Right lobe of liver (tissue), 6 donors: ENCODE measurements around the gene SSTR3. TPM values are rescaled to one million over a fixed set of nuclear protein-coding genes. Genes with fewer than 3 reads are reported as not detected.
A peak's percentile ranks its signal among the peaks of the same experiment; 100 is the strongest.

Source experiments
- ATAC-seq, 4 donors: fragments of 200-7000 bp; cut with Tn5 transposase; one replicate each; pipeline ENCODE4 v1.9.1; 2020; ENCODE audit warnings: mild to moderate bottlenecking in 4 of 4, moderate library complexity in 4 of 4
- DNase-seq, 3 donors: peaks; one replicate each; pipeline ENCODE4 v3.0.0-alpha.2; 2020
- H3K27ac ChIP-seq, 3 donors: fragments of 200-600 bp; one replicate each; pipeline ENCODE4 v1.8.0; 2022
- H3K27me3 ChIP-seq, 2 donors: fragments of 200-600 bp; one replicate each; pipeline ENCODE4 v1.8.0; 2022
- H3K36me3 ChIP-seq, 4 donors: fragments of 200-600 bp; sonication (generic) in 1 of 4; one replicate each; pipeline versions ENCODE4 v1.5.1 to v1.8.0; 2017 to 2022; ENCODE audit warnings: control low read depth in 1 of 4
- H3K4me1 ChIP-seq, 4 donors: fragments of 200-600 bp; sonication (generic) in 1 of 4; one replicate each; pipeline versions ENCODE4 v1.5.1 to v1.8.0; 2017 to 2022; ENCODE audit warnings: control low read depth in 1 of 4
- H3K4me3 ChIP-seq, 3 donors: fragments of 200-600 bp; one replicate each; pipeline ENCODE4 v1.8.0; 2022
- H3K9me3 ChIP-seq, 4 donors: fragments of 200-600 bp; sonication (generic) in 1 of 4; one replicate each; pipeline versions ENCODE4 v1.5.1 to v1.8.0; 2017 to 2022; ENCODE audit warnings: control low read depth in 1 of 4
- CTCF ChIP-seq, 4 donors: fragments of 200-600 bp in 3 of 4; fragments of 450-650 bp in 1 of 4; IDR thresholded peaks; one replicate each; pipeline versions ENCODE4 v1.5.1 to v1.8.0; 2016 to 2022; ENCODE audit warnings: antibody characterized with exemption in 4 of 4, mild to moderate bottlenecking in 2 of 4
- POLR2A ChIP-seq: fragments of 450-650 bp; IDR thresholded peaks from one replicate; pipeline ENCODE4 v1.6.1; 2017; ENCODE audit warnings: antibody characterized with exemption, mild to moderate bottlenecking
- WGBS: methylation state at CpG from one replicate; pipeline ENCODE4 v1.1.6; 2018; ENCODE audit warnings: low coverage, low lambda C conversion rate; ENCODE audit not compliant: insufficient coverage; ENCODE audit errors: missing lambda C conversion rate; 5-methylcytosine and 5-hydroxymethylcytosine counted together
- intact Hi-C, 2 donors: fragments of 100-400 bp; cut with DNase I; formaldehyde crosslinking; loops; one replicate each; pipeline versions ENCODE4 v1.11.2 to v1.14.1; 2022
- total RNA-seq, 6 experiments: library from RNA; depleted of rRNA in 2 of 6; stranded (reverse); fragments of >200 nt in 2 of 6; fragmentation: NEBNext Ultra II Directional in 3 of 6; extraction: Animal tissue kit (Norgen Biotek cat#: 25700) in 3 of 6; gene quantifications; one replicate each; pipeline versions ENCODE4 v1.1.0 to v1.2.4, GENCODE V29; 2016 to 2023
- donor health status: DM: no; HTN: yes; CAD: no.
- donor health status: DM: no; HTN: no; CAD: no.
- donor health status: DM: no; HTN: no; CAD: no.
- donor health status: DM: no; HTN: yes; CAD: no.
- donor health status: DM: no; HTN: yes; CAD: no.

The SSTR3 gene
- total RNA-seq, 6 experiments from 2014 or later = not detected

- peak overlapping the region in 2 of 3 donors; percentile 62 to 79 for H3K27ac ChIP-seq
- no peak for ATAC-seq
- H3K9me3 ChIP-seq = no peaks in the 10 kb centered on the region
- no peaks in the 10 kb centered on the region for H3K36me3 ChIP-seq
- H3K4me1 ChIP-seq = peaks cover 0 to 21% (median 10%) of the 10 kb centered on the region in 4 donors
- peak in 1 of 3 donors; percentile 55 for DNase-seq
- no peak for TF ChIP-seq CTCF (IDR thresholded peaks at IDR 0.05)
- no peak for TF ChIP-seq POLR2A
- H3K4me3 ChIP-seq = no peak overlapping the region
- no peaks in the 10 kb centered on the region for H3K27me3 ChIP-seq
- 73% methylated on average over 8 of the region's 31 CpGs for WGBS
- intact Hi-C loops = no loop called here
These were observed 32.5 kb downstream of the SSTR3 start for GRCh38 chr22:37179622-37180420.

- ATAC-seq (peak; percentile 66 to 76 (median 70)), DNase-seq (no peak)
- WGBS = 26% methylated on average over 8 of the region's 10 CpGs
- Histone ChIP-seq H3K36me3 (no peaks in the 10 kb centered on the region), H3K9me3 (no peaks in the 10 kb centered on the region), H3K27ac (peak overlapping the region; percentile 37 to 79 (median 62)), H3K4me3 (no peak overlapping the region), H3K27me3 (no peaks in the 10 kb centered on the region), H3K4me1 (peaks cover 0 to 21% (median 10%) of the 10 kb centered on the region in 4 donors)
- TF ChIP-seq POLR2A (no peak), CTCF (IDR thresholded peaks at IDR 0.05) (no peak)
- intact Hi-C loops = no loop called here
These were observed 33.2 kb downstream of the SSTR3 start for GRCh38 chr22:37179126-37179470.

- TF ChIP-seq POLR2A (no peak), CTCF (IDR thresholded peaks at IDR 0.05) (no peak)
- H3K9me3 ChIP-seq = no peaks in the 10 kb centered on the region
- intact Hi-C loops = no loop called here
- ATAC-seq = peak; percentile 79 to 86 (median 84)
- H3K4me3 ChIP-seq = no peak overlapping the region
- H3K27ac ChIP-seq = peak overlapping the region; percentile 37 to 79 (median 62)
- no peaks in the 10 kb centered on the region for H3K36me3 ChIP-seq
- H3K4me1 ChIP-seq = peaks cover 0 to 21% (median 10%) of the 10 kb centered on the region in 4 donors
- 12% methylated on average over 10 of the region's 17 CpGs for WGBS
- peak; percentile 69 to 89 (median 87) for DNase-seq
- no peaks in the 10 kb centered on the region for H3K27me3 ChIP-seq
These were observed 33.7 kb downstream of the SSTR3 start for GRCh38 chr22:37178350-37179125.

GRCh38 chr22:37177755-37178154 lies 34.5 kb downstream of the SSTR3 start:
- Histone ChIP-seq H3K4me3 (no peak overlapping the region), H3K27ac (peak overlapping the region in 2 of 3 donors; percentile 37 to 79), H3K9me3 (no peaks in the 10 kb centered on the region), H3K36me3 (no peaks in the 10 kb centered on the region), H3K27me3 (no peaks in the 10 kb centered on the region), H3K4me1 (peaks cover 0 to 21% (median 10%) of the 10 kb centered on the region in 4 donors)
- no peak for ATAC-seq
- intact Hi-C loops = no loop called here
- TF ChIP-seq CTCF (IDR thresholded peaks at IDR 0.05) (no peak), POLR2A (no peak)
- 100% methylated on average over 2 of the region's 3 CpGs for WGBS
- no peak for DNase-seq
